H1 (cell line): Measurements from ENCODE around the gene AGBL4. TPM values are rescaled to one million over a fixed set of nuclear protein-coding genes. Genes with fewer than 3 reads are reported as not detected.

Source experiments
- CTCF ChIA-PET: fragments of 300-600 bp; sonication (Branson Sonifier 250); formaldehyde crosslinking; loops from one replicate; lab custom pipeline; 2021; ENCODE audit not compliant: partially characterized antibody; lab: Charles Lee
- POLR2A ChIA-PET: fragments of 300-600 bp; sonication (Branson Sonifier 250); formaldehyde crosslinking; loops from one replicate; lab custom pipeline; 2021; ENCODE audit warnings: inconsistent platforms; ENCODE audit not compliant: partially characterized antibody; lab: Charles Lee
- DNase-seq, 2 experiments: peaks; one replicate each; pipeline versions ENCODE4 v3.0.0 to v3.0.0-alpha.2; 2010 to 2022; ENCODE audit warnings: low spot score in 2 of 2, low read depth in 1 of 2, mixed read lengths in 1 of 2
- FAIRE-seq: peaks from 2 replicates; lab custom pipeline; 2011; peaks lifted over from hg19 to GRCh38; lab: Jason Lieb, UNC
- H2AFZ ChIP-seq: 2 replicates; pipeline ENCODE4 v1.8.1; 2012; ENCODE audit warnings: low read length, inconsistent platforms
- H2AK5ac ChIP-seq: 2 replicates; pipeline ENCODE4 v1.6.1; 2013; ENCODE audit warnings: low read depth, low read length
- H2BK120ac ChIP-seq: replicated peaks from 2 replicates; pipeline ENCODE3; 2013; ENCODE audit warnings: low read depth, low read length, inconsistent platforms
- H2BK12ac ChIP-seq: 2 replicates; pipeline ENCODE4 v1.6.1; 2013; ENCODE audit warnings: low read depth, low read length
- H2BK15ac ChIP-seq: 2 replicates; pipeline ENCODE4 v1.6.1; 2013; ENCODE audit warnings: low read length
- H2BK20ac ChIP-seq: 2 replicates; pipeline ENCODE4 v1.6.1; 2013; ENCODE audit warnings: low read length
- H2BK5ac ChIP-seq: 2 replicates; pipeline ENCODE4 v1.6.1; 2013; ENCODE audit warnings: low read depth, low read length
- H3K14ac ChIP-seq: 2 replicates; pipeline ENCODE4 v1.6.1; 2013; ENCODE audit warnings: inconsistent platforms; ENCODE audit not compliant: insufficient read length
- H3K18ac ChIP-seq: 2 replicates; pipeline ENCODE4 v1.6.1; 2013; ENCODE audit warnings: low read length; ENCODE audit errors: extremely low read depth
- H3K23ac ChIP-seq: 2 replicates; pipeline ENCODE4 v1.6.1; 2013; ENCODE audit warnings: inconsistent platforms; ENCODE audit not compliant: insufficient read length
- H3K23me2 ChIP-seq: 2 replicates; pipeline ENCODE4 v1.6.1; 2013; ENCODE audit warnings: low read depth, low read length
- H3K27ac ChIP-seq: 2 replicates; pipeline ENCODE4 v1.6.1; 2011; ENCODE audit warnings: low read depth, low read length, inconsistent platforms
- H3K27me3 ChIP-seq, 4 experiments: replicated peaks in 1 of 4; 1 replicate in 1 of 4; 2 replicates in 3 of 4; pipeline versions ENCODE4 v1.6.1 to v1.8.1; 2011 to 2013; ENCODE audit warnings: low read length in 3 of 4, mild to moderate bottlenecking in 3 of 4, inconsistent platforms in 2 of 4, mixed read lengths in 2 of 4, moderate library complexity in 1 of 4; ENCODE audit not compliant: control insufficient read depth in 3 of 4, insufficient read depth in 3 of 4; ENCODE audit errors: extremely low read depth in 1 of 4
- H3K36me3 ChIP-seq, 4 experiments: 2 replicates each; pipeline versions ENCODE4 v1.6.1 to v1.8.1; 2011 to 2013; ENCODE audit warnings: mild to moderate bottlenecking in 4 of 4, low read length in 3 of 4, moderate library complexity in 2 of 4, control low read depth in 1 of 4, inconsistent platforms in 1 of 4; ENCODE audit not compliant: insufficient read depth in 4 of 4, control insufficient read depth in 2 of 4
- H3K4ac ChIP-seq: replicated peaks from 2 replicates; pipeline ENCODE3; 2013; ENCODE audit warnings: low read length, low read depth, mixed read lengths, inconsistent platforms; ENCODE audit not compliant: insufficient read length
- H3K4me1 ChIP-seq, 4 experiments: replicated peaks in 1 of 4; 1 replicate in 1 of 4; 2 replicates in 3 of 4; pipeline versions ENCODE4 v1.6.1 to v1.8.1; 2011 to 2013; ENCODE audit warnings: low read length in 3 of 4, inconsistent platforms in 2 of 4, mixed read lengths in 1 of 4; ENCODE audit not compliant: insufficient read depth in 4 of 4, control insufficient read depth in 3 of 4
- H3K4me2 ChIP-seq, 2 experiments: 2 replicates each; pipeline versions ENCODE4 v1.6.1 to v1.8.1; 2011 to 2013; ENCODE audit warnings: low read depth in 2 of 2, low read length in 2 of 2, control low read depth in 1 of 2, inconsistent platforms in 1 of 2, mild to moderate bottlenecking in 1 of 2; ENCODE audit not compliant: insufficient read depth in 1 of 2
- H3K4me3 ChIP-seq, 4 experiments: fragments of 200-600, 300-600 bp in 1 of 4; sonication (generic), shearing (Covaris generic), sonication (Bioruptor Twin) in 1 of 4; 2 replicates each; pipeline versions ENCODE4 v1.5.1 to v1.8.1; 2011 to 2016; ENCODE audit warnings: low read length in 4 of 4, low read depth in 3 of 4, control low read depth in 2 of 4, inconsistent platforms in 2 of 4, mild to moderate bottlenecking in 2 of 4, mixed read lengths in 1 of 4, moderate library complexity in 1 of 4; ENCODE audit not compliant: insufficient read depth in 2 of 4; ENCODE audit errors: extremely low read depth in 1 of 4
- H3K56ac ChIP-seq: replicated peaks from 2 replicates; pipeline ENCODE3; 2013; ENCODE audit warnings: low read depth, mild to moderate bottlenecking, mixed read lengths, low read length, inconsistent platforms; ENCODE audit not compliant: insufficient read length
- H3K79me1 ChIP-seq: 2 replicates; pipeline ENCODE4 v1.6.1; 2013; ENCODE audit warnings: low read depth, low read length, control low read depth
- H3K79me2 ChIP-seq, 2 experiments: 2 replicates each; pipeline versions ENCODE4 v1.6.1 to v1.8.1; 2012 to 2013; ENCODE audit warnings: low read length in 2 of 2, mild to moderate bottlenecking in 2 of 2, inconsistent platforms in 1 of 2; ENCODE audit not compliant: insufficient read depth in 2 of 2, control insufficient read depth in 1 of 2
- H3K9ac ChIP-seq, 4 experiments: replicated peaks in 1 of 4; 1 replicate in 1 of 4; 2 replicates in 3 of 4; pipeline versions ENCODE4 v1.6.1 to v1.8.1; 2011 to 2013; ENCODE audit warnings: low read depth in 3 of 4, low read length in 3 of 4, control low read depth in 2 of 4, mild to moderate bottlenecking in 2 of 4, moderate library complexity in 2 of 4, inconsistent platforms in 1 of 4; ENCODE audit errors: extremely low read depth in 1 of 4
- H3K9me3 ChIP-seq, 2 experiments: 2 replicates each; pipeline versions ENCODE4 v1.6.1 to v1.8.1; 2012 to 2013; ENCODE audit warnings: mild to moderate bottlenecking in 2 of 2, moderate library complexity in 2 of 2, control low read depth in 1 of 2, inconsistent platforms in 1 of 2, low read depth in 1 of 2, low read length in 1 of 2, mixed read lengths in 1 of 2; ENCODE audit not compliant: insufficient read depth in 2 of 2
- H4K20me1 ChIP-seq, 2 experiments: replicated peaks in 1 of 2; 2 replicates each; pipeline versions ENCODE3 to v1.8.1; 2011 to 2013; ENCODE audit warnings: inconsistent platforms in 2 of 2, low read length in 2 of 2, mild to moderate bottlenecking in 1 of 2; ENCODE audit not compliant: insufficient read depth in 2 of 2, control insufficient read depth in 1 of 2
- H4K5ac ChIP-seq: 2 replicates; pipeline ENCODE4 v1.6.1; 2013; ENCODE audit warnings: low read length, low read depth, mixed read lengths, inconsistent platforms; ENCODE audit not compliant: insufficient read length
- H4K8ac ChIP-seq: 2 replicates; pipeline ENCODE4 v1.8.0; 2013; ENCODE audit warnings: mild to moderate bottlenecking, moderate library complexity, low read length, inconsistent platforms; ENCODE audit not compliant: insufficient read depth; ENCODE audit errors: extremely low read depth
- H4K91ac ChIP-seq: replicated peaks from 2 replicates; pipeline ENCODE3; 2013; ENCODE audit warnings: low read length, mixed read lengths, inconsistent platforms; ENCODE audit not compliant: insufficient read length
- ASH2L ChIP-seq: fragments of 200-600, 300-600 bp; sonication (generic); IDR thresholded peaks from one replicate; pipeline ENCODE4 v1.7.1; 2017; ENCODE audit warnings: low read length
- BACH1 ChIP-seq: IDR thresholded peaks from 2 replicates; pipeline ENCODE4 v1.6.1; 2012; ENCODE audit warnings: low read length, improper control_type of control experiment
- FOSL1 ChIP-seq: IDR thresholded peaks from 2 replicates; pipeline ENCODE4 v1.6.1; 2011; ENCODE audit warnings: mild to moderate bottlenecking, low read depth, low read length, moderate library complexity; ENCODE audit not compliant: insufficient read depth
- HDAC6 ChIP-seq: IDR thresholded peaks from one replicate; pipeline ENCODE4 v1.7.1; 2012; ENCODE audit warnings: low read depth, mild to moderate bottlenecking, inconsistent platforms, low read length, moderate library complexity
- JUND ChIP-seq: IDR thresholded peaks from 2 replicates; pipeline ENCODE4 v1.6.1; 2011; ENCODE audit warnings: mild to moderate bottlenecking, improper control_type of control experiment, low read length
- KDM1A ChIP-seq: fragments of 200-600, 300-600 bp; sonication (generic); IDR thresholded peaks from 2 replicates; pipeline ENCODE4 v1.7.1; 2016; ENCODE audit warnings: mild to moderate bottlenecking, low read length, borderline replicate concordance
- KDM5A ChIP-seq: fragments of 200-600 bp; IDR thresholded peaks from 2 replicates; pipeline ENCODE4 v1.7.1; 2012; ENCODE audit warnings: mild to moderate bottlenecking, low read length, inconsistent platforms, mixed read lengths
- RBBP5 ChIP-seq: IDR thresholded peaks from 2 replicates; pipeline ENCODE4 v1.7.1; 2012; ENCODE audit warnings: low read depth, mild to moderate bottlenecking, inconsistent platforms, low read length, moderate library complexity, borderline replicate concordance
- SAP30 ChIP-seq: fragments of 300-600 bp; sonication (generic); IDR thresholded peaks from 2 replicates; pipeline ENCODE4 v1.7.1; 2012; ENCODE audit warnings: low read length, moderate library complexity, mild to moderate bottlenecking, inconsistent platforms; ENCODE audit not compliant: insufficient read depth, insufficient replicate concordance
- SIX5 ChIP-seq: IDR thresholded peaks from 2 replicates; pipeline ENCODE4 v1.6.1; 2011; ENCODE audit warnings: mild to moderate bottlenecking, low read depth, low read length
- SUZ12 ChIP-seq: fragments of 200-600 bp; sonication (generic); IDR thresholded peaks from 2 replicates; pipeline ENCODE4 v1.6.1; 2012; ENCODE audit warnings: mild to moderate bottlenecking, inconsistent platforms, low read length, moderate library complexity, mixed read lengths
- YY1 ChIP-seq: IDR thresholded peaks from 2 replicates; pipeline ENCODE4 v1.6.1; 2011; ENCODE audit warnings: low read depth, mild to moderate bottlenecking, low read length
- ZNF274 ChIP-seq: IDR thresholded peaks from 2 replicates; pipeline ENCODE4 v1.7.0; 2012; ENCODE audit warnings: low read length, borderline replicate concordance; ENCODE audit errors: extremely low read depth
- polyA plus RNA-seq, 7 experiments: library from polyadenylated mRNA; depleted of rRNA in 3 of 7; stranded (reverse) in 5 of 7; unstranded in 2 of 7; fragments of >200 nt in 5 of 7; fragments of 200-250 nt in 2 of 7; gene quantifications; 1 replicate in 5 of 7; 2 replicates in 1 of 7; 4 replicates in 1 of 7; pipeline versions ENCODE4 v1.2.1 to v1.2.3, GENCODE V29; 2011 to 2013; ENCODE audit warnings: missing spikeins in 2 of 7, mixed read lengths in 2 of 7
- total RNA-seq: library from RNA; stranded (reverse); fragmentation: NEBNext Ultra II Directional; extraction: Animal tissue kit (Norgen Biotek cat#: 25700); gene quantifications from 2 replicates; pipeline ENCODE4 v1.2.1, GENCODE V29; 2021
- TF ChIP-seq, protein P1 (sequence below): IDR thresholded peaks from 2 replicates; pipeline ENCODE4 v1.6.1; 2012; ENCODE audit warnings: inconsistent platforms

AGBL4 gene
- total and polyA plus RNA-seq, 2 of the 8 experiments (the other 6 are each of a cell fraction or from before 2014, with no cell fraction given): 0.41 to 0.45 TPM

DNA sequence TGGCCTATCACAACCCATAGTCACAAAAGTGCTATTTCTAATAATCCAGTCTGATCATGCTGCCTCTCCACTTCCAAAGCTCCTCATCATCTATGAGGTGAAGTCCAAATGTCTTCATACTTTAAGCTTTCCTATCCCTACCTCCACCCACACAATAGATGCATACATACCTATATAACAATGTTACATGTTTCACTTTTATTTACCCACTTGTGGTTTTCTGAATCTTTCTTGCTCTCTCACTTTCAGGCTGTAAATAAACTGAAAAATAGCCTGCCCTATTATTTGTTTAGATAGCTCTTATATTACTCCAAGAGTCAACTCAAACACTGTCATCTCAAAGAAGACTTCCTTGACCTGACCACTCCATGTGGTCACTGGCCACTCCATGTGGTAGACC, 840.3 kb downstream of the AGBL4 start:
- Histone ChIP-seq H3K4me1 (no peaks in the 10 kb centered on the region), H3K9ac (no peak overlapping the region), H2BK20ac (no peak overlapping the region), H4K91ac (no peak overlapping the region), H3K79me1 (no peaks in the 10 kb centered on the region), H4K5ac (no peak overlapping the region), H3K27ac (no peak overlapping the region), H4K20me1 (no peaks in the 10 kb centered on the region), H2BK5ac (no peak overlapping the region), H3K9me3 (peaks cover 75 to 86% of the 10 kb centered on the region in 2 experiments), H3K23ac (no peak overlapping the region), H3K18ac (no peak overlapping the region), H3K4me3 (no peak overlapping the region), H3K23me2 (no peaks in the 10 kb centered on the region), H3K79me2 (no peaks in the 10 kb centered on the region), H3K27me3 (no peaks in the 10 kb centered on the region), H3K36me3 (no peaks in the 10 kb centered on the region), H2BK12ac (no peak overlapping the region), H3K56ac (no peak overlapping the region), H2BK120ac (no peak overlapping the region), H2BK15ac (no peak overlapping the region), H4K8ac (no peak overlapping the region), H3K4me2 (no peak overlapping the region), H3K4ac (no peak overlapping the region), H3K14ac (no peak overlapping the region), H2AFZ (no peak overlapping the region), H2AK5ac (no peak overlapping the region)
- DNase-seq (no peak), FAIRE-seq (no peak)
- ChIA-PET POLR2A (no interaction called here), CTCF (no interaction called here)
- TF ChIP-seq BACH1: no peak
- no peak for TF ChIP-seq SIX5
- TF ChIP-seq JUND: no peak
- TF ChIP-seq HDAC6: no peak
- no peak for TF ChIP-seq ZNF274
- no peak for TF ChIP-seq ASH2L
- no peak for TF ChIP-seq KDM1A
- TF ChIP-seq, protein P1, sequence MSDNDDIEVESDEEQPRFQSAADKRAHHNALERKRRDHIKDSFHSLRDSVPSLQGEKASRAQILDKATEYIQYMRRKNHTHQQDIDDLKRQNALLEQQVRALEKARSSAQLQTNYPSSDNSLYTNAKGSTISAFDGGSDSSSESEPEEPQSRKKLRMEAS: no peak
- no peak for TF ChIP-seq KDM5A
- TF ChIP-seq YY1: no peak
- TF ChIP-seq SAP30: no peak
- TF ChIP-seq FOSL1: no peak
- no peak for TF ChIP-seq SUZ12
- no peak for TF ChIP-seq RBBP5
